GM23338 (cell line): ENCODE data around the gene ZNF10. TPM values are rescaled to one million over a fixed set of nuclear protein-coding genes. Genes with fewer than 3 reads are reported as not detected.

Experiments used
- ATAC-seq: fragments of 200-7000 bp; cut with Tn5 transposase; 3 replicates; pipeline ENCODE4 v1.9.1; 2020
- DNase-seq: peaks from one replicate; pipeline ENCODE4 v3.0.0-alpha.2; 2015; ENCODE audit warnings: low spot score
- H2AFZ ChIP-seq: fragments of 200-600 bp; sonication (generic); 2 replicates; pipeline ENCODE4 v1.8.0; 2016; ENCODE audit warnings: antibody characterized with exemption, mild to moderate bottlenecking, moderate library complexity
- H3F3A ChIP-seq: fragments of 200-600 bp; sonication (generic); replicated peaks from 2 replicates; pipeline ENCODE4 v1.8.0; 2017; ENCODE audit warnings: antibody characterized with exemption, mixed run types, low read depth
- H3K27ac ChIP-seq: fragments of 200-600 bp; sonication (generic); 2 replicates; pipeline ENCODE4 v1.6.1; 2016; ENCODE audit warnings: low read depth
- H3K27me3 ChIP-seq: fragments of 200-600 bp; sonication (generic); 2 replicates; pipeline ENCODE4 v1.8.0; 2016; ENCODE audit warnings: mild to moderate bottlenecking, mixed run types, moderate library complexity; ENCODE audit not compliant: insufficient read depth
- H3K36me3 ChIP-seq: fragments of 200-600 bp; sonication (generic); 2 replicates; pipeline ENCODE4 v1.8.0; 2016; ENCODE audit warnings: mild to moderate bottlenecking; ENCODE audit not compliant: insufficient read depth
- H3K4me1 ChIP-seq: fragments of 200-600 bp; sonication (generic); 2 replicates; pipeline ENCODE4 v1.8.0; 2016; ENCODE audit warnings: mild to moderate bottlenecking, moderate library complexity; ENCODE audit not compliant: insufficient read depth
- H3K4me2 ChIP-seq: fragments of 200-600 bp; sonication (generic); 2 replicates; pipeline ENCODE4 v1.7.1; 2017; ENCODE audit warnings: mixed run types
- H3K4me3 ChIP-seq: fragments of 200-600 bp; sonication (generic); 2 replicates; pipeline ENCODE4 v1.6.1; 2016; ENCODE audit warnings: mixed run types
- H3K79me2 ChIP-seq: fragments of 200-600 bp; sonication (generic); replicated peaks from 2 replicates; pipeline ENCODE4 v1.8.0; 2017; ENCODE audit warnings: mild to moderate bottlenecking; ENCODE audit not compliant: insufficient read depth
- H3K9me2 ChIP-seq: fragments of 200-600 bp; sonication (generic); 2 replicates; pipeline ENCODE4 v1.8.0; 2017; ENCODE audit not compliant: insufficient read depth
- H4K20me1 ChIP-seq: fragments of 200-600 bp; sonication (generic); replicated peaks from 2 replicates; pipeline ENCODE4 v1.8.0; 2017; ENCODE audit warnings: mild to moderate bottlenecking; ENCODE audit not compliant: insufficient read depth
- H3K27ac Mint-ChIP-seq: 2 replicates; pipeline ENCODE4 v1.8.0; 2020; ENCODE audit warnings: inconsistent platforms, mild to moderate bottlenecking, moderate library complexity, mixed read lengths
- H3K27me3 Mint-ChIP-seq: 3 replicates; pipeline ENCODE4 v1.8.0; 2022; ENCODE audit warnings: low read depth, mild to moderate bottlenecking, moderate library complexity, mixed read lengths, inconsistent platforms; ENCODE audit not compliant: insufficient read depth, poor library complexity
- H3K36me3 Mint-ChIP-seq: 3 replicates; pipeline ENCODE4 v1.8.0; 2021; ENCODE audit warnings: low read depth, mild to moderate bottlenecking, inconsistent platforms, moderate library complexity, mixed read lengths
- H3K4me1 Mint-ChIP-seq: 3 replicates; pipeline ENCODE4 v1.8.0; 2020; ENCODE audit warnings: mild to moderate bottlenecking, inconsistent platforms, mixed read lengths
- H3K4me3 Mint-ChIP-seq: 3 replicates; pipeline ENCODE4 v1.8.0; 2021; ENCODE audit warnings: moderate library complexity, mild to moderate bottlenecking, inconsistent platforms, mixed read lengths
- H3K9me3 Mint-ChIP-seq: 3 replicates; pipeline ENCODE4 v1.8.0; 2020; ENCODE audit warnings: moderate library complexity, mild to moderate bottlenecking, inconsistent platforms, mixed read lengths
- EZH2phosphoT487 ChIP-seq: fragments of 200-600 bp; sonication (generic); IDR thresholded peaks from one replicate; pipeline ENCODE4 v1.8.1; 2018; ENCODE audit warnings: antibody characterized with exemption; ENCODE audit not compliant: unreplicated experiment
- POLR2AphosphoS5 ChIP-seq: IDR thresholded peaks from 2 replicates; pipeline ENCODE4 v1.6.1; 2016; ENCODE audit warnings: antibody characterized with exemption, low read depth
- STAT1 ChIP-seq: IDR thresholded peaks from one replicate; pipeline ENCODE4 v1.6.1; 2016; ENCODE audit warnings: antibody characterized with exemption; ENCODE audit not compliant: unreplicated experiment
- ZNF331 ChIP-seq: fragments of 250-450 bp; sonication (Bioruptor Pico); IDR thresholded peaks from 2 replicates; pipeline ENCODE4 v1.5.0; 2020; ENCODE audit warnings: low read depth, mild to moderate bottlenecking, moderate library complexity
- polyA plus RNA-seq: library from polyadenylated mRNA; unstranded; fragments of >200 nt; fragmentation: Nextera tagmentation; extraction: Ambion mirVana; gene quantifications from 2 replicates; pipeline ENCODE4 v1.2.1, GENCODE V29; 2016
- total RNA-seq: library from RNA; depleted of rRNA; stranded (reverse); fragments of >200 nt; shearing (Covaris generic); gene quantifications from 2 replicates; pipeline ENCODE4 v1.2.3, GENCODE V29; 2014
- TF ChIP-seq, protein P1 (sequence below): fragments of 250-450 bp; sonication (Bioruptor Pico); IDR thresholded peaks from 2 replicates; pipeline ENCODE4 v1.5.0; 2020; ENCODE audit warnings: mild to moderate bottlenecking, moderate library complexity
- TF ChIP-seq, protein P2 (sequence below): IDR thresholded peaks from 2 replicates; pipeline ENCODE4 v1.6.1; 2016; ENCODE audit warnings: antibody characterized with exemption
- TF ChIP-seq, protein P3 (sequence below), 2 experiments: fragments of 200-600 bp in 1 of 2; sonication (generic) in 1 of 2; conservative IDR thresholded peaks; 2 replicates each; pipeline versions ENCODE4 v1.5.1 to v1.6.1; 2016 to 2017; ENCODE audit warnings: antibody characterized with exemption in 2 of 2, low read depth in 2 of 2, mild to moderate bottlenecking in 2 of 2, moderate library complexity in 1 of 2

The ZNF10 gene
- total and polyA plus RNA-seq, 2 experiments from 2014 or later, result 8.2 to 18.5 TPM

DNA sequence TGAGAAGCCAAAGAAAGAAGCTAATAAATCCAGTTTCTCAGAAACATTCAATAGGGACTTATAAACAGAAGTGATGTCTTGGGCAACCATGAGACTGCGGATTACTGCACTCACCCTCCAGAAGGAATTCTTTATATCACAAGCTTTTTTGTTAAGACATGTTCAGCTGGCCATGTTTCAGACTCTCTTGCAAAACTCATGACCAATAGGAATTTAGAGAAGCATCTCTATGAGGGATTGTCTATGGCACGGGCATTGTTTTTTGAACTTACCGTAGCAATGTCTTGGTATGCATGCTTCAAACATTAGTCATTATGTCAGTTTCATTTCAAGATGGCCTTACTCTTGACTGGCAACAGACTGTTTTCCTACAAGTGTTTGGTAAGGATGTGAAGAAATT, 35.3 kb downstream of the ZNF10 start:
- Histone ChIP-seq H3K79me2 (no peaks in the 10 kb centered on the region), H2AFZ (no peak overlapping the region), H3K36me3 (no peaks in the 10 kb centered on the region), H3K9me2 (no peaks in the 10 kb centered on the region), H3F3A (no peaks in the 10 kb centered on the region), H3K4me2 (no peak overlapping the region), H4K20me1 (no peaks in the 10 kb centered on the region), H3K27ac (no peak overlapping the region), H3K4me3 (no peak overlapping the region), H3K4me1 (no peaks in the 10 kb centered on the region), H3K27me3 (no peaks in the 10 kb centered on the region)
- Mint-ChIP-seq H3K36me3 (peaks cover 23% of the 10 kb centered on the region), H3K9me3 (peaks cover 87% of the 10 kb centered on the region), H3K27ac (no peak overlapping the region), H3K27me3 (peaks cover 3% of the 10 kb centered on the region), H3K4me3 (no peak overlapping the region), H3K4me1 (no peaks in the 10 kb centered on the region)
- TF ChIP-seq, protein P1, sequence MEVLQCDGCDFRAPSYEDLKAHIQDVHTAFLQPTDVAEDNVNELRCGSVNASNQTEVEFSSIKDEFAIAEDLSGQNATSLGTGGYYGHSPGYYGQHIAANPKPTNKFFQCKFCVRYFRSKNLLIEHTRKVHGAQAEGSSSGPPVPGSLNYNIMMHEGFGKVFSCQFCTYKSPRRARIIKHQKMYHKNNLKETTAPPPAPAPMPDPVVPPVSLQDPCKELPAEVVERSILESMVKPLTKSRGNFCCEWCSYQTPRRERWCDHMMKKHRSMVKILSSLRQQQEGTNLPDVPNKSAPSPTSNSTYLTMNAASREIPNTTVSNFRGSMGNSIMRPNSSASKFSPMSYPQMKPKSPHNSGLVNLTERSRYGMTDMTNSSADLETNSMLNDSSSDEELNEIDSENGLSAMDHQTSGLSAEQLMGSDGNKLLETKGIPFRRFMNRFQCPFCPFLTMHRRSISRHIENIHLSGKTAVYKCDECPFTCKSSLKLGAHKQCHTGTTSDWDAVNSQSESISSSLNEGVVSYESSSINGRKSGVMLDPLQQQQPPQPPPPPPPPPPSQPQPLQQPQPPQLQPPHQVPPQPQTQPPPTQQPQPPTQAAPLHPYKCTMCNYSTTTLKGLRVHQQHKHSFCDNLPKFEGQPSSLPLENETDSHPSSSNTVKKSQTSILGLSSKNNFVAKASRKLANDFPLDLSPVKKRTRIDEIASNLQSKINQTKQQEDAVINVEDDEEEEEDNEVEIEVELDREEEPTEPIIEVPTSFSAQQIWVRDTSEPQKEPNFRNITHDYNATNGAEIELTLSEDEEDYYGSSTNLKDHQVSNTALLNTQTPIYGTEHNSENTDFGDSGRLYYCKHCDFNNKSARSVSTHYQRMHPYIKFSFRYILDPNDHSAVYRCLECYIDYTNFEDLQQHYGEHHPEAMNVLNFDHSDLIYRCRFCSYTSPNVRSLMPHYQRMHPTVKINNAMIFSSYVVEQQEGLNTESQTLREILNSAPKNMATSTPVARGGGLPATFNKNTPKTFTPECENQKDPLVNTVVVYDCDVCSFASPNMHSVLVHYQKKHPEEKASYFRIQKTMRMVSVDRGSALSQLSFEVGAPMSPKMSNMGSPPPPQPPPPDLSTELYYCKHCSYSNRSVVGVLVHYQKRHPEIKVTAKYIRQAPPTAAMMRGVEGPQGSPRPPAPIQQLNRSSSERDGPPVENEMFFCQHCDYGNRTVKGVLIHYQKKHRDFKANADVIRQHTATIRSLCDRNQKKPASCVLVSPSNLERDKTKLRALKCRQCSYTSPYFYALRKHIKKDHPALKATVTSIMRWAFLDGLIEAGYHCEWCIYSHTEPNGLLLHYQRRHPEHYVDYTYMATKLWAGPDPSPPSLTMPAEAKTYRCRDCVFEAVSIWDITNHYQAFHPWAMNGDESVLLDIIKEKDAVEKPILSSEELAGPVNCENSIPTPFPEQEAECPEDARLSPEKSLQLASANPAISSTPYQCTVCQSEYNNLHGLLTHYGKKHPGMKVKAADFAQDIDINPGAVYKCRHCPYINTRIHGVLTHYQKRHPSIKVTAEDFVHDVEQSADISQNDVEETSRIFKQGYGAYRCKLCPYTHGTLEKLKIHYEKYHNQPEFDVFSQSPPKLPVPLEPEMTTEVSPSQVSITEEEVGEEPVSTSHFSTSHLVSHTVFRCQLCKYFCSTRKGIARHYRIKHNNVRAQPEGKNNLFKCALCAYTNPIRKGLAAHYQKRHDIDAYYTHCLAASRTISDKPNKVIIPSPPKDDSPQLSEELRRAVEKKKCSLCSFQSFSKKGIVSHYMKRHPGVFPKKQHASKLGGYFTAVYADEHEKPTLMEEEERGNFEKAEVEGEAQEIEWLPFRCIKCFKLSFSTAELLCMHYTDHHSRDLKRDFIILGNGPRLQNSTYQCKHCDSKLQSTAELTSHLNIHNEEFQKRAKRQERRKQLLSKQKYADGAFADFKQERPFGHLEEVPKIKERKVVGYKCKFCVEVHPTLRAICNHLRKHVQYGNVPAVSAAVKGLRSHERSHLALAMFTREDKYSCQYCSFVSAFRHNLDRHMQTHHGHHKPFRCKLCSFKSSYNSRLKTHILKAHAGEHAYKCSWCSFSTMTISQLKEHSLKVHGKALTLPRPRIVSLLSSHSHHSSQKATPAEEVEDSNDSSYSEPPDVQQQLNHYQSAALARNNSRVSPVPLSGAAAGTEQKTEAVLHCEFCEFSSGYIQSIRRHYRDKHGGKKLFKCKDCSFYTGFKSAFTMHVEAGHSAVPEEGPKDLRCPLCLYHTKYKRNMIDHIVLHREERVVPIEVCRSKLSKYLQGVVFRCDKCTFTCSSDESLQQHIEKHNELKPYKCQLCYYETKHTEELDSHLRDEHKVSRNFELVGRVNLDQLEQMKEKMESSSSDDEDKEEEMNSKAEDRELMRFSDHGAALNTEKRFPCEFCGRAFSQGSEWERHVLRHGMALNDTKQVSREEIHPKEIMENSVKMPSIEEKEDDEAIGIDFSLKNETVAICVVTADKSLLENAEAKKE (CRISPR knock-in tag), result no peak
- TF ChIP-seq POLR2AphosphoS5, result no peak
- TF ChIP-seq, protein P2, sequence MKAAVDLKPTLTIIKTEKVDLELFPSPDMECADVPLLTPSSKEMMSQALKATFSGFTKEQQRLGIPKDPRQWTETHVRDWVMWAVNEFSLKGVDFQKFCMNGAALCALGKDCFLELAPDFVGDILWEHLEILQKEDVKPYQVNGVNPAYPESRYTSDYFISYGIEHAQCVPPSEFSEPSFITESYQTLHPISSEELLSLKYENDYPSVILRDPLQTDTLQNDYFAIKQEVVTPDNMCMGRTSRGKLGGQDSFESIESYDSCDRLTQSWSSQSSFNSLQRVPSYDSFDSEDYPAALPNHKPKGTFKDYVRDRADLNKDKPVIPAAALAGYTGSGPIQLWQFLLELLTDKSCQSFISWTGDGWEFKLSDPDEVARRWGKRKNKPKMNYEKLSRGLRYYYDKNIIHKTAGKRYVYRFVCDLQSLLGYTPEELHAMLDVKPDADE, result no peak
- no peak for TF ChIP-seq ZNF331 (CRISPR knock-in tag)
- TF ChIP-seq STAT1, result no peak
- TF ChIP-seq, protein P3, sequence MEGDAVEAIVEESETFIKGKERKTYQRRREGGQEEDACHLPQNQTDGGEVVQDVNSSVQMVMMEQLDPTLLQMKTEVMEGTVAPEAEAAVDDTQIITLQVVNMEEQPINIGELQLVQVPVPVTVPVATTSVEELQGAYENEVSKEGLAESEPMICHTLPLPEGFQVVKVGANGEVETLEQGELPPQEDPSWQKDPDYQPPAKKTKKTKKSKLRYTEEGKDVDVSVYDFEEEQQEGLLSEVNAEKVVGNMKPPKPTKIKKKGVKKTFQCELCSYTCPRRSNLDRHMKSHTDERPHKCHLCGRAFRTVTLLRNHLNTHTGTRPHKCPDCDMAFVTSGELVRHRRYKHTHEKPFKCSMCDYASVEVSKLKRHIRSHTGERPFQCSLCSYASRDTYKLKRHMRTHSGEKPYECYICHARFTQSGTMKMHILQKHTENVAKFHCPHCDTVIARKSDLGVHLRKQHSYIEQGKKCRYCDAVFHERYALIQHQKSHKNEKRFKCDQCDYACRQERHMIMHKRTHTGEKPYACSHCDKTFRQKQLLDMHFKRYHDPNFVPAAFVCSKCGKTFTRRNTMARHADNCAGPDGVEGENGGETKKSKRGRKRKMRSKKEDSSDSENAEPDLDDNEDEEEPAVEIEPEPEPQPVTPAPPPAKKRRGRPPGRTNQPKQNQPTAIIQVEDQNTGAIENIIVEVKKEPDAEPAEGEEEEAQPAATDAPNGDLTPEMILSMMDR (conservative IDR thresholded peaks at IDR 0.05; ENCODE audit: low read depth in 2 of 2), result no peak
- no peak for TF ChIP-seq EZH2phosphoT487
- DNase-seq, result no peak
- ATAC-seq, result no peak
